HG02884 (cell line): ENCODE data around the gene FOXE3.
A peak's percentile ranks its signal among the peaks of the same experiment; 100 is the strongest.

Experiments
- ATAC-seq: cut with Tn5 transposase; IDR thresholded peaks from one replicate; pipeline ENCODE4 v1.9.1; 2021; ENCODE audit warnings: mild to moderate bottlenecking, moderate library complexity; ENCODE audit not compliant: unreplicated experiment

The FOXE3 gene

DNA sequence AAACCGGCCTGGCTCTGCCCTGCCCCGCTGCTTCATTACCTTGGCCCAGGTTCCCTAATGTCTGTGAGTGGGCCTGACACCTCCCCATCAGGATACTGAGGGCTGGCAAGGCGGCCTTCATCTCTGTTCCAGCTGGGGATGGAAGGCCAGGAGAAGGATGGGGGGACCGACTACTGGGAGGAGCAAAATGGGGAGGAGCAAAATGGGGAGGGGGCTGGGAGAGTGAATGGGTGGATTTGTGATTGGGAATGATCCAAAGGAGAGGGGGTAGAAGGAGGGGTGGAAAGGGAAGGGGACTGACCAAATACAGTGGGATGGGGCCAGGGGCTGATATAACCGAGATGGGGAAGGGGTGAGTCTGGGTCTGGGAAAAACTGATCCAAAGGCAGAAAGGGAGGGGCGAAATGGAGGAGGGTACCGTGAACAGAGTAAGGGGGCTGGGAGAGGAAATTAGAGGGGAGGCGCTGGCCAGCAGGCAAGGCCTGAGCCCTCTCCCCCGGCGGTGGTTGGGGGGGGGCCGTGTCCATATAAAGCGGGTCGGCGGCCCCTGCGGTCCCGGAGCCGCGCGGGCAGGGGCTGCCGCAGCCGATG is at the start of gene FOXE3:
TSS of gene FOXE3 (plus strand) at position 558 of the 591 bp plus-strand sequence. CDS start at position 589, 31 bp downstream.
- ATAC-seq: no peak

DNA sequence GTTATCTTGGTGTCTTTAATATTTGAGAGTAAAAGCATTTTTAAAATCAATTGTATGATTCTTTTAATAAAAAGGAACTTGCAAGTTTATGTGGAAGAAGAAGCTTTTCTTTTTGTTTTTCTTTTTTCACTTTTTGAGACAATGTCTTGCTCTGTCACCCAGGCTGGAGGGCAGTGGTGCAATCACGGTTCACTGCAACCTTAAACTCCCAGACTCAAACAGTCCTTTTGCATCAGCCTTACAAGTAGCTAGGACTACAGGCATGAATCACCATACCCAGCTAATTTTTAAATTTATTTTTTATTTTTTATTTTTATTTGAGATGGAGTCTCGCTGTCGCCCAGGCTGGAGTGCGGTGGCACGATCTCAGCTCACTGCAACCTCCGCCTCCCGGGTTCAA is 48.4 kb upstream of the FOXE3 start:
- no peak for ATAC-seq

DNA sequence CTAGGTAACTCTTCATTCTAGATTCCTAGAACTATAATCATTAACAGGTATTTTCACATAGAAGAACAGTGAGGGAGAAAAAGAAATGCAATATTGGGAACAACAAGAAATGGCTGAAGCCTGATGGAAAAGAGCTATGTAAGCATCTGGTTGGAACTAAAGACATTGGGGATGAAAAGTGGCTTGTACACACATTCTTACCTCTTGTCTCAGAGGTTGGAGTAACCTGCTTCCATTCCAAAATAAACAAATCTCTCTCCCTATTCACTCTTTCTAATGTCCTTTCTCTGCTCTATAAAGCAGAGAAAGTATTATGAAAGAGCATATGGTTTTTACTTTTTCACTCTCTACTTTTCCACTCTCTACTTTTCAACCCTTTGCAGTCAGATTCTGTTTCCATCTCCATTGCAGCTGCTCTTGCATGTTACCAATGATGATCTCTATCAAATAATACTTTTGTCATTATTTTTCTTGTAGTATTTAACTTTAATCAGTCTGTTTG is 45.0 kb upstream of the FOXE3 start:
- no peak for ATAC-seq

DNA sequence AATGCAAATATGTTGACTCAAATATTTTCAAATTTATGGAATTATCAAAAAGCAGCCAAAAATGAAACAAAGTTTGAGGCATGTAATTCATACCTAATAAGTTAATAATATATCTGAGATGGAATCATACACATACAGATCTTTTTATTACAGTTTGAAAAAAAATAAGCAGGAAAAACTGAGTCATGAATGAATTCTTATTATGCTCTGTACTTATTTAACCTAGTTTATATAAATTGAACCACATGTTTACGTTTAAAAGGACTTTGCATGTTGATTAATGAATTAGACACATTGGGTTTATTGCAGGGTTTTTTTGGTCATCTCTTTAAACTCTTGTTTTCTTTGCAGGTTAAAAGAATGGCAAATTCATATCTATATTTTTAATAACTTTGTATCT is 41.6 kb upstream of the FOXE3 start:
- ATAC-seq: no peak

DNA sequence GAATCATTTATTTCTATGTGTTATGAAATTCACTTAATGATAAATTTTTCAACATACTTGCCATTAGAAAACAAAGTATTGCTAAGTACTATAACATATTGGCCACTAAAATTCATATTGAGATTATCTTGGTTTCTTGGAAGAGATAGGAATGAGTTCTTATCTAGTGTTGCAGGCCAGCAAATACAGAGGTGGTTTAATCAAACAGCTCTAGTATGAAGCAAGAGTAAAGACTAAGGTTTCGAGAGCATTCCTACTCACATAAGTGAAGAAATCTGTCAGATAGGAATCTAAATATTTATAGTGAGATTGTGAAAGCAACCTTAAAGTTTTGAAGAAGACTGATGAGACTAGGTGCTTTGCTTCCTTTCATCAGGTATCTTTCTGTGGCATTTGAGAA is 37.9 kb upstream of the FOXE3 start:
- ATAC-seq: no peak

DNA sequence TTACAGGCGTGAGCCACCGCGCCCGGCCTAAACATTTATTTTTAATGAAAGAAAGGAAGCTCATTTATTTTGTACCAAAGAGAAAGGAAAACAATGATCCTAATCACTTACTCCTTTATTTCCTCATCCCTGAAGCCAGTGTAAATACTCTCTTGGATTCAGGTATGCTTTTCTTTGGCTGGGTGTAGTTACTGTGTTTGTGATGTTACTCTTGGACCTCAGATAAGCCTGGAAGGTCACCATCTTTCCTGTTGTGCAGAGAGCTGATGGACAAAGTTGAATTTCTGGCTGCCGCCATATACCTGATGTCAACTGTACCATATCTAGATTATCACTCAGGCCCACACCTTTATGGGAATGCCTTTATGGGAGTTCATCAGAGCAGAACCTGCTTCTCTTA is 35.4 kb upstream of the FOXE3 start:
- ATAC-seq: no peak

DNA sequence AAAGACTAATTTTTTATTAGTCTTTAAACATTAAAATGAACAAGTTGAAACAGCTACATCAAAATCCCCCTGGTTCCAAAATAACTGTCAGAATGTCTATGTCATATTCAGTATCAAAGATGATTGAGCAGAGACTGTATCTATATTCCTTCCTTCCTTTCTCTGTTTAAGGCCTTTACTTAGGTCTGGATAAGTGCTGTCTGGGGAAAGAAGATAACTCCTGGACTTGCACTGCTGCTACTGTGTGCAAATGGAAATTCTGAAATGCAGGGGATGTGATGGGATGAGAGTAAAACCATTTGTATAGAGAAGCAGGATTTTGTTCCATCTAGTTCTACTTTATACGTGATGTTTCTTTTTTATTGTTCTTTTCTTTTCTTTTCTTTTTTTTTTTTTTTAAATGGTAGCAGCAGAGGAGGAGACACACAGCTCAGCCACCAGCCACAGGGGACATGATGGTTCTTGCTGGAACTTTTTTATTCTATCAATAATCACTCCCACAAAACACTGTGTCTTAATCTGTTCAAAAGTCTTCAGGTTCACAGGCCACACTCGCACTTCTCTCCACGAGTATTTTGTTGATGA is 33.6 kb upstream of the FOXE3 start:
- ATAC-seq: no peak

DNA sequence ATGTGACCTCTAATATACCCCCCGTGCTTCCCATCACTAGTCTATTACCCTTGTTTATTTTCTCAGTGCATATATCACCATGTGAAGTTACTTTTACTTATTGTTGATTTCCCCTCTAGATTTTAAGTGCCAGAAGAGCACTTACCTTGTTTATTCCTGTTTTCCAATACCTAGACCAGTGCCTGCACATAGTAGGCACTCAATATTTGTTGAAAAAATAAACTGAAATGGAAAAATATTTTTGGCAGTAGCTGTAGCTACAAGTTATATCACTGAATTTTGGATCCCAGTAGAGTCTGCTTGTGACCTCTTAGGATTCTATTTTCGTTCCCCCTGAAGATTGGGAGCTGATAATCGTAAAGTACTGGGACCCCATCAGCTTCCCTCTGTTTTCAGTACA is 32.0 kb upstream of the FOXE3 start:
- no peak for ATAC-seq

DNA sequence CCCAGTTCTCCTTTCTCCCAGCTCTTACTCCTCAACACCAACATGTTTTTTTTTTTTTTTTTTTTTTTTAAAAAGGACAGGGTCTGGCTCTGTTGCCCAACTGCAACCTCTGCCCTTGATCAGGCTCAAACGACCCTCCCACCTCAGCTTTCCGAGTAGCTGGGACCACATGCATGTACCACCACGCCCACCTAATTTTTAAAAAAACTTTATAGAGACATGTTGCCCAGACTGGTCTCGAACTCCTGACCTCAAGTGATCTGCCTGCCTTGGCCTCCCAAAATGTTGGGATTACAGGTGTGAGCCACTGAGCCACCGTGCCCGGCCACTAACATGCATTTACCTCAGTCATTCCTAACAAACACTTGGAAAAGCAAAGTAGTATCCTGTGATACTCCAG is 31.1 kb upstream of the FOXE3 start:
- ATAC-seq: no peak

DNA sequence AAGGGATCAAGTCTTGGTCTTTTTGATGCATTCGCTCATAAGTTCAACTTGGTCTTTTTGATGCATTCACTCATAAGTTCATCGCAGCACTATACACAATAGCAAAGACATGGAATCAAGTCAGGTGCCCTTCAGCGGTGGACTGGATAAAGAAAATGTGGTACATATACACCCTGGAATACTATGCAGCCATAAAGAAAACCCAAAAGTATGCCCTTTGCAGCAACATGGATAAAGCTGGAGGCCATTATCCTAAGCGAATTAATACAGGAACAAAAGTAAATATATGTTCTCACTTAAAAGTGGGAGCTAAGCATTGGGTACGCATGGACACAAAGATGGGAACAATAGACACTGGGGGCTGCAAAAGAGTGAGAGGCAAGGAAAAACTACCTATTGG is 29.8 kb upstream of the FOXE3 start:
- no peak for ATAC-seq

DNA sequence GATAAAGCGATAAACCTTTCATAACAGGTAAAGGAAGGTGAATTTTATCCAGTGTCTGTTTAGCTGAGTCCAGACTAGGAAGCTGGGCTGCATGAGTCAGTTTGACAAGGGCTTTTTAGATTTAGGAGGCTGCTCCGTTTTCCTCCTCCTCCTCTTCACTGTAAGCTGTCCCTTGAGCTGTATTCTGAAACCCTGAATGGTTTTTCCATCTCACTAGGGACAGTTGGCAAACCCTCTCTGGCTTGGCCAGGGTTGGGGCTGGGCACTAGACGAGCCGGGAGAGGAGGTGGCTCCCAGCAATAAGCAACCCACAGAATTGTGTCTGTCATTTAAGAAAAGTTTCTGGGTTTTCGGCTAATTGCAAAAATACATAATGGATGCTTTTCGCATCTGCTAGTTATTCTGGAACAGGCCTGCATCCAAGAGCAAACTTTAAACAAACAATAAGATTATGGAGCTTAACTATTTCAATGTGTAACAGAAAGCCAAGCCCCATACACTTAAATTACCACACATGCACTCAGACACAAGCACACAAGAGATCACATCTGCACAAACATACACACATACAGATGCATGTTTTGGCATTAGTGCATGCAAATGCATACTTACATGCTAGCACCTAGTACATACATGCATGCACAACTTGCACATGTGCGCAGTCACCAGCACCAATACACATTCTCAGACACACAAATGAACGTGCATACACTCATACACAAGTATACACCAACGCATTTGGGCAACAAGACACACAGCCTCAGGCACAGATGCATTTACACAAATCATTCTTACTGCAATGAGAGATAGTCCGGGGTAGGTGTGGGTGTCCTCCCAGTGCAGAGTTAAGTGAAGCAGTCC is 27.8 kb upstream of the FOXE3 start:
- ATAC-seq: no peak

DNA sequence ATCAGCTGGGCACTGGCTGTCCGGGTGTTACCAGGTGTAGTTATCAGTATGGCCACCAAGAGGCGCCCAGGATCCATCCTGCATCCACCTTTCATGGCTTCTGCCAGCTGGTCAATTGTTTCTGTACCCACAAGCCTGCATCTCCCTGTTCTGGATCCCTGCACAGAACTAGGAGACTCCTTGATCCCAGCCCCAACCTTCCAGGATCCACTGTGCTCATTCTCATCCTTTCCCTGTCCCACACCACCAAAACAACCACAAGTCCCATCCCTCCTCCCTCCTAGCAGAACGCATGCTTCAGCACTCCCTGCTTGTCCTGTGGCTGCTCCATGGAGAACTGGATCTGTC is 27.2 kb upstream of the FOXE3 start:
- peak; percentile 80 for ATAC-seq

DNA sequence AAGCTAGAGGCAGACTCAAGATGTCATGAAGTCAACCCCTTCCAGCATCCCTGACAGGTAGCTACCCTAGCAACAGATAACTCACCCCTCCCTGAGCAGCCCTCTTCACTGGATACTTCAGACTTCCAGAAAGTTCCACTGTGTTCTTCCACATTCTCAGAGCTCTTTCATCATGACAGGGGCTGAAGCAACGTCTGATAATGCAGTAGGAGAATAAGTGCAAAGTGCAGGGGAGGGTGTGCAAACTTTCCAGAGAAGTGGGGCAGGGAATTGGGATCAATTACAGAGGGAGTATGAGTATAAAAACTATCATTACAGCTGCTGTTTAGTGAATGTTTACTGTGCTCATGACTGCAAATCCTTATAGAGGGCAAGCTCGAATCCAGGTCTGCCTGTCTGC is 26.4 kb upstream of the FOXE3 start:
- no peak for ATAC-seq

DNA sequence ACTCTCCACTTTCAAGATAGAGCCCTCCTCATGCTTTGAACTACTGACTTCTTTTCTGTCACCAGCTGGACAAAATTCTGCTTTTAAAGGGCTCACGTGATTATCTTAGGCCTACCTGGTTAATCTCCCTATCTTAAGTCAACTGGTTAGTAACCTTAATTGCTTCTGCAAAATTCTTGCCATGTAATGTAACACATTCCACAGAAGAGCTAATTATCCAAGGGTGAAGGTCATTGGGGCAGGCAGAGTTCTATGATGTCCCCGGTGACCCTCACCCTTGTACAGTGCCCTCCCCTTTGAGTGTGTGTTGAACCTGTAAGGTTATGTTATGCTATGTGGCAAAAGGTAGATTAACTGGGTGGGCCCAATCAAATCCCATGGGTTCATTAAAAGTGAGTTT is 25.2 kb upstream of the FOXE3 start:
- no peak for ATAC-seq

DNA sequence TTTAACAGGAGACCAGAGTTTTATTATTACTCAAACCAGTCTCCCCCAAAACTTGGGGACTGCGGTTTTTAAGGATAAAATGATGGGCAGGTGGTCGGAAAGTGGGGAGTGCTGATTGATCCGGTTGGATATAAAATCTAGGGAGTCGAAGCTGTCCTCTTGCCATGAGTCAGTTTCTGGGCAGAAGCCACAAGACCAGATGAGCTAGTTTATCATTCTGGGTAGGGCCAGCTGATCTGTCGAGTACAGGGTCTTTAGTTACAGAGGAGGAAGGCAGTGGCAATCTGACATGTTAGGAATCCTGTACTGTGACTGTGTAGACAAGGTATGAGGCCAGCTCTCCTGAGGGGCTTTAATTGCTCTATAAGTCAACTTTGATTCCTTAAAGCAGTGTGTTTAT is 22.9 kb upstream of the FOXE3 start:
- ATAC-seq: no peak

DNA sequence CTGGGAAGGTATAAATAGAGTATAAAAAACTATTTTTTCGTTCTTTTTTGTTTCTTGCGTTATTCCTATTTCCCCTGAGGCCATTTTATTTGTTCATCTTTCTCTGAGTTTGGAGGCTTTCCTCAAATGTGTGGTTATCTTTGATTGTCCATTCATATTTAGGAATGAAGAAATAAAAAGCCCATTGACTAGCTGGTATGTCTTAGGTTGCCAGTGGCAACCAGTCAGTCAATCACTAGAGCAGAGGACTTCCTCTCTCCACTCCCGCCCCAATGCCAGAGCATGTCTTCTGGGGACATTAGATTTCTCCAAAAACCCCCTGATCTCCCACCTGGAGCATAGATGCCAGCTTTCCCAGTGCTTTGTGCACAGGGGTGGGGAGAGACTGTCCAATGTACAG is 20.7 kb upstream of the FOXE3 start:
- ATAC-seq: no peak

DNA sequence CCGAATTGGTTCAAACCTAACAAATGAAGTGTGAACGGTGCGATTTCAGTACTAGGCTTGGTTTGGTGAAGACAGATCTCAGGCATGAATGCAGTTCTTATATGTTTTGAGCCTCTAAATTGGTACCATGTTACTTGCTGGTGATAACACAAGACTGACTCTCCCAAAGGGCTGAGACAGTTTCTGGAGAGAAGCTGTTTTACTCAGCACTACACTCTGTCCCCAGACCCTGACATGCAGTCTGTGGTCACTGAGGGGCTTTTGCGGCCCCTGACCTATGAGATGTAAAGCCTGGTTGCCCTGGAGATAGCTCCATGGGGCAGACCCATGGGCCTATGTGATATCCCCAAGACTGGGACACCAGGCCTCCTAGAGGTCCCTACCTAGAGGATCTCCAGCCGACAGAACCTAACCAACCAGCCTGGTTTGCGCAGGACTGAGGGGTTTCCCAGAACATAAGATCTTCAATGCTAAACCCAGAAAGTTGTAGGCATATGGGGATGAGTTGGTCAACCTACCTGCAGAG is 19.4 kb upstream of the FOXE3 start:
- no peak for ATAC-seq

DNA sequence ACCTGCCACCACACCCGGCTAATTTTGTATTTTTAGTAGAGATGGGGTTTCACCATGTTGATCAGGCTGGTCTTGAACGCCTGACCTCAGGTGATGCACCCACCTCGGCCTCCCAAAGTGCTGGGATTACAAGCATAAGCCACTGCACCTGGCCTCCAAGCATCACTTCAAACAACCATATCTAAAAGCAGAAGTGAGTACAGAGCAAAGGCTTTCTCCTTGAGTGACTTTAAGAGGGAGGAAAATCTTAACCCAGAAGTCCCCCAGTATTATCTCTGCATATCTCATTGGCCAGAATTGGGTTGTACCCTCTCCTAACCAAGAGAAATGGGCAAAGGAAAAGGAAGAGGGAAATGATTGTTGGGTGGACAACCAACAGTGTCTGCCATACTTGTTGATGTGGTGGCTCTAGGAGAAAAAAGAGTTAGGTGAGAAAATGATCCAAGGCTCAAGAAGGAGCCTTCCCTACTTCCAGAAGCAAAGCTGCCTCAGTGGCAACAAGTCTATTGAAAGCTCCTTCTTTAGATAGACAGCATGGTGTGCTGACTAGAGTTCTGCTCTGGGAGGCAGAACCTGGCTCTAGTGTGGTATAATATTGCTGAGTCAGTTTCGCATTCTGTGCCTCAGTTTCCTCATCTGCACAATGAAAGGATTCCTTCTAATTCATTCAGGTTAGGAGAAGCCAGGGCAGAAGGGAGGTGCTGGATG is 16.8 kb upstream of the FOXE3 start:
- ATAC-seq: no peak

DNA sequence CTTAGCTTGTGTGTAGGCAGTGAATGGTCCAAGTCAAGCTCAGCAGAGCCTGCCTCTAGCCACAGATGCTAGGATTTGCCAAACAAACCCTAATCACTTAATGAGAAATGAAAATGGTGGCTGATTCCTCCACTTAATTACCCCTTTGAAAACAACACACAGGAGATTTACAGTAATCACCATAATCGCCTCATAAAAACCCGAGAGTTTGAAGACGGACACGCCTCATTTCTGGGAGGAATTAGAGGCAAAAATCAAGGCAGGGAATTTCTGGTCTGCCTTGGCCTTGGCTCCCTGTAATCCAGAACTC is 16.3 kb upstream of the FOXE3 start:
- no peak for ATAC-seq

DNA sequence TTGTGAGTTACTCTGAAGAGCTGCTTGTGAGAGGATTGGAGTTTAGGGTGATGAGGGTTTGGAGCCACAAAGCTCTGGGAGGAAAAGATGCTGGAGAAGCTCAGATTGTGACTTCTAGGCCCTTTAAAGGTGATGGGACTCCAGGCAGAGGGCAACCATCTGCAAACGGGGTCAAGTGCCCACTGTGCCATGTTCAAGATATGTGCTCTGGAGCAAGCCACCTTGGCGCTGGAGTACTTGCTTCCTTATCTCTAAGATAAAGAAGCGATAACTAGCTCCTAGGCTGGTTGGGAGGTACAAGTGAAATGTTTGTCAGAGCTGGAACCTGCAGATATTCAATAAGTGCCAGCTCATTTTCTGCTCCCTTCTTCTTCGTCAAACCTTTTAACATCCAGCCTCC is 14.3 kb upstream of the FOXE3 start:
- ATAC-seq: no peak

DNA sequence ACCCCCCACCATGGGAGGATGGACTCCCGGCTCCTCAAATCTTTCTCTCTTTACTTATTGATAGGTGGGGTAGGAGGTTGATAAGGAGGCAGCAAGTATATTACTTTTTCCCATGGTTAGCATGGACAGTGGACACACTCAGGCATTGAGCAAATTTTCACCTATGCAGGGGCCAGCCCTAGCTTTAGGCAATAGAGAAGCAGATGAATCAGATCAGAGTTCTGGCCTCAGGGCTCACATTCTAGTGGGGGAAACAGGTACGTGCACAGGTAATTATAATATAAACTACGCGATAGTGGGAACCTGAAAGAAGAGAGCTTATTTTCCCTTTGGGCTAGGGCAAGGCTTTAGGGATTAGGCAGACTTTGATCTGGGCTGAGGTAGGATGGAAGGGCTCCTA is 13.5 kb upstream of the FOXE3 start:
- no peak for ATAC-seq
